ENCODE results near the gene SDF4.

GRCh38 chr1:1177452-1178206, 54.2 kb downstream of the SDF4 start:
- TF ChIP-seq POLR2AphosphoS5 (IDR thresholded peaks at IDR 0.05) (no peak), CTCF (IDR thresholded peaks at IDR 0.05 in 8 of 11, conservative IDR thresholded peaks at IDR 0.05 in 3 of 11) (no peak)
